Endothelial cell of umbilical vein (primary cell): ENCODE measurements around the gene PTPRU.

ENCODE experiments used
- CTCF ChIP-seq, 2 donors: IDR thresholded peaks; 1 replicate in 1 of 2; 2 replicates in 1 of 2; pipeline ENCODE4 v1.5.1; 2011; ENCODE audit warnings: low read length in 2 of 2, mild to moderate bottlenecking in 2 of 2, moderate library complexity in 2 of 2, control low read depth in 1 of 2, inconsistent platforms in 1 of 2, low read depth in 1 of 2; ENCODE audit not compliant: insufficient read depth in 1 of 2; ENCODE audit errors: extremely low read depth in 1 of 2
- EZH2 ChIP-seq: IDR thresholded peaks from 2 replicates; pipeline ENCODE4 v1.6.1; 2012; ENCODE audit warnings: borderline replicate concordance, low read depth, mild to moderate bottlenecking, moderate library complexity, low read length, inconsistent platforms; ENCODE audit not compliant: severe bottlenecking
- POLR2AphosphoS5 ChIP-seq: IDR thresholded peaks from 2 replicates; pipeline ENCODE4 v1.6.1; 2012; ENCODE audit warnings: low read depth, mild to moderate bottlenecking, control low read depth, low read length, moderate library complexity; ENCODE audit not compliant: insufficient read depth

- no peak for TF ChIP-seq CTCF (IDR thresholded peaks at IDR 0.05; ENCODE audit: extremely low read depth in 1 of 2, insufficient read depth in 1 of 2, low read depth in 1 of 2, low read length in 2 of 2)
- TF ChIP-seq POLR2AphosphoS5: no peak
- TF ChIP-seq EZH2: no peak
Measured at GRCh38 chr1:29361686-29362085, 125.4 kb downstream of the PTPRU start.
